ENCODE data around the gene LRRC23.

Gene LRRC23

GRCh38 chr12:6946920-6947374 lies 42.3 kb downstream of the LRRC23 start:
- DNase-seq, result no peak

- DNase-seq, result no peak
These were observed 43.0 kb downstream of the LRRC23 start for GRCh38 chr12:6947615-6948014.

GRCh38 chr12:6948873-6949594 lies 44.4 kb downstream of the LRRC23 start:
- DNase-seq, result no peak

DNA sequence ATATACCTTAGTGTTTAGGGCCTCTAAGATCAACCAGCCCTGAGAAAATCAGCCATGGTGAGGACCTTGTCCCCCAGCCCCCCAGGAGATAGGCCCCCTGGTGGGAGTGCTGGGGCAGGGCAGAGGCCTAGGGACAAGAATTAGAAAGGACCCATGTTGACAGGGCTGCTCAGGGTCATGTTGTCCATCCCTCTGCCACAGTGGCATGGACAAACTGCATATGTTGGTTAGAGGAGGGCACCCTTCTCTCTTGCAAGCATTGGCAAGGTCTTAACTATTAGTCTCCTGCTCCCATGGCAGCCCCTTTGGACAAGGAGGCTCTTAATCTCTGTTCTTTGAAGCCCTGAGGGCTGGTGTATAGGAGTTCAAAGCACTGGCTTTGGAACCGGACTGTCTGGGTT lies 45.8 kb downstream of the LRRC23 start:
- DNase-seq, result no peak

DNA sequence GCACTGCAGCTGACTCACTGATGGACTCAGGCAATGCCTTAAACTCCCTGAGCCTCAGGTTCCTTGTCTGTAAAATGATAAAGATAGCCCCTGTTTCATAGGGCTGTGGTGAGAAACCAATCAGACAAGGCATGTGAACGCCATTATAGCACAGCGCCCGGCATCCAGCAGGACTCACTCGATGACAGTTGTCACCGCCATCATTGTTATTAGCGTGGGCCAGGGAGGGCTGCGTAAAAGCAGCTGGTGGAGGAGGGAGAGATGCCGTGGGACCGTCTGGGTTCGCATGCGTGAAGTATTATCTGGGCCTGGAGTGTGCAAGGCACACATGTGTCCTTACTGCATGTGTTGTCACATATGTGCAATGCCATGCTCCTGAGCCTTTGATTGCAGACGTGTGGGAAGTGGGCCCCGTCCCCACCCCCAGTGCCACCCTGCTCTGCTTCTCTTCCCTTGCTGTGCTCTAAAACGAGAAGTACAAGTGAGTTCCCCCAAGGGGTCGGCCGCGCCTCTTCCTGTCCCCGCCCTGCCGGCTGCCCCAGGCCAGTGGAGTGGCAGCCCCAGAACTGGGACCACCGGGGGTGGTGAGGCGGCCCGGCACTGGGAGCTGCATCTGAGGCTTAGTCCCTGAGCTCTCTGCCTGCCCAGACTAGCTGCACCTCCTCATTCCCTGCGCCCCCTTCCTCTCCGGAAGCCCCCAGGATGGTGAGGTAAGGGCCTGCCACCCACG lies 46.4 kb downstream of the LRRC23 start, which contains the start of gene PTPN6:
Gene PTPN6 (plus strand): TSS at position 546 of the 730 bp plus-strand sequence. CDS start 157 bp downstream, at position 703.
- DNase-seq, result no peak

DNA sequence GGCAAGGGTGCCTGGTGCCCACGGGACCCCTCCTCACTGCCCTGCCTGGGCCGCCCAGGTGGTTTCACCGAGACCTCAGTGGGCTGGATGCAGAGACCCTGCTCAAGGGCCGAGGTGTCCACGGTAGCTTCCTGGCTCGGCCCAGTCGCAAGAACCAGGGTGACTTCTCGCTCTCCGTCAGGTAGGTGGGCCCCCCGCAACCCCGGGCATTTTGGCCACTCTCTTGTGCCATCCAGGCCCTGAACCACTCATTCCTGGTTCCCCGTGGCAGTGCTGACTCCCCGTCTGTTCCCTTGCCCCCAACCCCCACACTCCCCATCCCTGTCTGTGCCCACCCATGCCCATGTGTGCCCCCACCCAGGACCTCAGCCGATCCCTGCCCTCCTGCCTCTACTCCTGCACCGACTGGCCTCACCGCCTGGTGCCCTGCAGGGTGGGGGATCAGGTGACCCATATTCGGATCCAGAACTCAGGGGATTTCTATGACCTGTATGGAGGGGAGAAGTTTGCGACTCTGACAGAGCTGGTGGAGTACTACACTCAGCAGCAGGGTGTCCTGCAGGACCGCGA lies 47.0 kb downstream of the LRRC23 start:
- DNase-seq, result no peak

DNA sequence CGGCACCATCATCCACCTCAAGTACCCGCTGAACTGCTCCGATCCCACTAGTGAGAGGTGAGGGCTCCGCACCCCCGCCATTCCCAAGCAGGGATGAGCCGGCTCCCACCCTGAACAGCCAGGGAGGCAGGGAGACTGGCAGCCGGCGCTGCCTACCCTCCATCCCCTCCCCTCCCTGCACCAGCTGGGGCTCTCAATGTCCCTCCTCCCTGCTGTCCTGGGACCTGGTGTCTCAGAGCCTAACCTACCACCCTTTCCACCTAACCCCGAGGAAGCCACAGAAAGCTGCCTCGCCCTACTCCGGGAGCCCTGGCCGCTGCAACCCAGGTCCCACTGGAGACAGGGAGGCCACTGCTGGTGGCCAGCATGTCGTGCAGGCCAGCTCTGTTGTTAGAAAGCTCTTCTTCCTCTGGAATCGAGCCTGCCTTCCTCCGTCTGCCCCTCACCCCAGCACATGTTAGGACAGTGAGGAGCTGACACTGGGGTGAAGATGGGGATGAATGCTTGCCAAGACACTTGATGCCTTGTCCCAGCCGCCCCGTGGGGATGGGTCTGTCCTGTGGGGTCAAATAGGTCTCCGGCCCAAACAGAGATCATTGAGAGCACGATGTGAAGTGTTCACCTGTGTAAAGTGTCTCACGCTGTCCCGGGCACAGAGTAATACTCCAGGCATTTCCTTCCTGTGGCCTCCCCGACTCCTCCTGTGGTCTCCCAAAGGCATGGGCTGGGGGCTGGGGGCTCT lies 47.7 kb downstream of the LRRC23 start:
- DNase-seq, result no peak

- no peak for DNase-seq
These were observed 48.3 kb downstream of the LRRC23 start for GRCh38 chr12:6952863-6953441.

- DNase-seq, result no peak
These were observed 49.1 kb downstream of the LRRC23 start for GRCh38 chr12:6953442-6954315.

DNA sequence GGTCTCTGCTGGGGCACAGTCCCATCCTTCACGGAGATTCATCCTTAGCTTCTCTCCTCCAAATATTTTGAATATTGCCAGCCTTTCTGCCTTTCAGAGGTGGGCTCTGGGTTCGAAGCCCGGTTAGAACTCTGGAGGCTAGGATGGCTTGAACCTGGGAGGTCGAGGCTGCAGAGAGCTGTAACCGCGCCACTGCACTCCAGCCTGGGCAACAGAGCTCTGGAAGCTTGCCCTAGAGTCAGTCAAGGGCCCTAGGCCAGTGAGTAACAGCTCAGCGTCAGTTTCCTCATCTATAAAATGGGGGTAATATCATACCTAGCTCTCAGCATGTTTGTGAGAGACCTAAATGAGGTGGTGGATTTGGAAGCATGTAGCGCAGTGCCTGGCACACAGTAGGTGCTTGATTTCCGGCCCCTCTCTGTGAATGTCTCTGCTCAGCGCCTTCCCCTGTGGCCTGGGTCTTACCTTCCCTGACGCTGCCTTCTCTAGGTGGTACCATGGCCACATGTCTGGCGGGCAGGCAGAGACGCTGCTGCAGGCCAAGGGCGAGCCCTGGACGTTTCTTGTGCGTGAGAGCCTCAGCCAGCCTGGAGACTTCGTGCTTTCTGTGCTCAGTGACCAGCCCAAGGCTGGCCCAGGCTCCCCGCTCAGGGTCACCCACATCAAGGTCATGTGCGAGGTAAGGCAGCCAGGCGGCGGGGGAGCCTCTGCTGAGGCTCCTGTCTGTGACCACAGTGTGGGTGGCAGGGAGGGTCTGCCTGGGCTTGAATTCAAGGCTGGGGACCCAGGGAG lies 49.9 kb downstream of the LRRC23 start:
- DNase-seq, result no peak

DNA sequence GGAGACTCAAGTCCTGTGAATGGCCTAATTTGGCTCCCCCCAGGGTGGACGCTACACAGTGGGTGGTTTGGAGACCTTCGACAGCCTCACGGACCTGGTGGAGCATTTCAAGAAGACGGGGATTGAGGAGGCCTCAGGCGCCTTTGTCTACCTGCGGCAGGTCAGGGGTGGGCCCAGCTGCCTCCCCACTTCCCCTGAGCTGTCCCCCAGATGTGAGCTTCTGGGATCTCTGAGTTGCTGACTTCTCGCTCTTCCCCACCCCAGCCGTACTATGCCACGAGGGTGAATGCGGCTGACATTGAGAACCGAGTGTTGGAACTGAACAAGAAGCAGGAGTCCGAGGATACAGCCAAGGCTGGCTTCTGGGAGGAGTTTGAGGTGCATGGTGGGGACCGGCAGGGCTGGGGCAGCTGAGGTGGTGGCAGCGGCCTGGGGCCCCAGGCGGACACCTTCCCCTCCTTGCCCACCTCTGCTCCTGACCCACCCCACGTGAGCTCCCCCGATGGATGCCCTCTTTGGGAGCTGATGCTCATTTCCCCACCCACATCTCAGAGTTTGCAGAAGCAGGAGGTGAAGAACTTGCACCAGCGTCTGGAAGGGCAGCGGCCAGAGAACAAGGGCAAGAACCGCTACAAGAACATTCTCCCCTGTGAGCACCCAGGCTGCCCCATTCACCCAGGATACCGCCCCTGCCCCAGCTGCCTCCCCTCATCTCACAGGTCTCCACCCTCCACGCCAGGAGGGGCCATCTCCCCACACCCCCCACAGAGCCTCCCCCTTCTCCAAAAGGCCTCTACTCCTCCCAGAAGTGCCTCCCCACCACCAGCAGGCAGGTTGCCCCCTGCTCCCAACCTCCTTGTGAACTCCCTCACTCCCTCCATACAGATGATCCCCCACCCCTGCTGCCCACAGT lies 50.7 kb downstream of the LRRC23 start:
- no peak for DNase-seq

DNA sequence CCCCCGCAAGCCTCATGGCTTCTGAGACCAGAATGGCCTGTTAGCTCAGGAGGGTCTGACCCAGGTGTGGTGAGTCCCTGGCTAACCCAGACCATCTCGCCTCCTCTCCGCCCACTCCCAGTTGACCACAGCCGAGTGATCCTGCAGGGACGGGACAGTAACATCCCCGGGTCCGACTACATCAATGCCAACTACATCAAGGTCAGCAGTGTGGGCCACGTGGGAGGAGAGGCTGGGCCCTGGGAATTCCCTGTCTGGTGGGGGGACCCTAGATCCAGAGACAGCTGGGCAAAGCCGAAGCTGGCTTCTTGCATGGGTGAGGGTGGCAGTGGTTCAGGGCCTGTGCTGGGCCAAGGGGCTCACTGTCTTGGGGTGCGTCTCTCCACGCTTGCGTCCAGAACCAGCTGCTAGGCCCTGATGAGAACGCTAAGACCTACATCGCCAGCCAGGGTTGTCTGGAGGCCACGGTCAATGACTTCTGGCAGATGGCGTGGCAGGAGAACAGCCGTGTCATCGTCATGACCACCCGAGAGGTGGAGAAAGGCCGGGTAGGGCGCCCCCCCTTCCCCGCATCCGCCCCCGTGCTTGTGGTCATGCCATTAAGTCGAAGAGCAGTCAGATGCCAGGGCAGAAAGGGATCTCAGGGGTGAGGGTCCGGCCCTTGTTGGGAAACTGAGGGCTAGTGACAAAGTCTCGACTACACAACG lies 51.6 kb downstream of the LRRC23 start:
- no peak for DNase-seq

DNA sequence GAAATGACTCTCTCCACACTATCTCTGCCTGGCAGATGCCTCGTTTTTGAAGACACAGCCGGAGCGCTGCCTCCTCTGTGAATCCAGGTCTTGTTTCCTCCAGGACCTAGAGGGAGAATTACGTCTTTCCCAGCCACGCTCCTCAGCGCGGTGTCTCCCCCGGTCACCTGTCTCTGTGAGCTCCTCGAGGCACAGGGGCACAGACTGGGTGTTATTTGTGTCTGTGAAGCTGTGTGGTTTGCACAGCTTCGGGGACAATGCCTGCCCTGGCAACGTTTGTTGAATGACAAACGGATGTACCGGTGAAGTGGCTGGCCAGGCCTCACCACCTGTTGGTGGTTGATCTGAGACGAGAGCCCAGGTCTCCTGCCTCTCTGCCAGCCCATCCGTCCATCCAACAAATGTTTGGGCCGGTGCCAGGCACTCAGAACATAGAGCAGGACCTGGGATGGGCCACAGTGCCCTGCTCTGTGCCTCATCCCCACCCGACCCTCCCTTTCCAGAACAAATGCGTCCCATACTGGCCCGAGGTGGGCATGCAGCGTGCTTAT lies 52.6 kb downstream of the LRRC23 start:
- DNase-seq, result no peak

DNA sequence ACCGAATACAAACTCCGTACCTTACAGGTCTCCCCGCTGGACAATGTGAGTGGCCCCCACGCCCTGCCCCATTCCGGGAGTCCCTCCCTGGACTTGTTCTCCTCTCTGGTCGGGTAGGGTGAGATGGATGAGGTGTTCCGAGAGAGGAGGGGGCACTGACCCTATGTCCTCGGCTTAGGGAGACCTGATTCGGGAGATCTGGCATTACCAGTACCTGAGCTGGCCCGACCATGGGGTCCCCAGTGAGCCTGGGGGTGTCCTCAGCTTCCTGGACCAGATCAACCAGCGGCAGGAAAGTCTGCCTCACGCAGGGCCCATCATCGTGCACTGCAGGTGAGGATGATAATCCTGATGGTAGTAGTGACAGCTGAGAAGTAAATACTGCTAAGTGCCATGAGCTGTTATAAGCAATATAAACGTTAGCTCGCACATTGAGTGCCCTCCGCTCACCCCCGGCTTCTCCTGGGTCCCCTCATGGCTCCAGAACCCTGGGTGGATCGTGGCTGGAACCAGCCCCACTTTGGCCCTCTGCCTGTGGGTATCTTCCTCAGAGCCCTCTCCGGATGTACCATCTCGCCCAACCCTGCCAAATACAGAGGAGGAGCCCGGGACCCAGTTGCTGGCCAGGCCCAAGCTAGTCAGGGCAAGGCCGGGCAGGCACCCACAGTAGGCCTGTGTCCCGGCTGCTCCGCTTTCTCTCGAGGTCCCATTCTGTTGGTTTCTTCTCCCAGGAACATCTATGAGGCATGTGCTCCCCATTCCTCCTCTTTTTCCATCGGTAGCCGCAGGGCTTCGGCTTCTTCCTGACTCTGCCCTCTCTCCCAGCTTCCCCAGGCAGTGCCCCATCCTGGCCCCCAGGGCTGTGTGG lies 53.4 kb downstream of the LRRC23 start:
- no peak for DNase-seq

GRCh38 chr12:6958609-6959057 lies 54.0 kb downstream of the LRRC23 start:
- DNase-seq, result no peak

DNA sequence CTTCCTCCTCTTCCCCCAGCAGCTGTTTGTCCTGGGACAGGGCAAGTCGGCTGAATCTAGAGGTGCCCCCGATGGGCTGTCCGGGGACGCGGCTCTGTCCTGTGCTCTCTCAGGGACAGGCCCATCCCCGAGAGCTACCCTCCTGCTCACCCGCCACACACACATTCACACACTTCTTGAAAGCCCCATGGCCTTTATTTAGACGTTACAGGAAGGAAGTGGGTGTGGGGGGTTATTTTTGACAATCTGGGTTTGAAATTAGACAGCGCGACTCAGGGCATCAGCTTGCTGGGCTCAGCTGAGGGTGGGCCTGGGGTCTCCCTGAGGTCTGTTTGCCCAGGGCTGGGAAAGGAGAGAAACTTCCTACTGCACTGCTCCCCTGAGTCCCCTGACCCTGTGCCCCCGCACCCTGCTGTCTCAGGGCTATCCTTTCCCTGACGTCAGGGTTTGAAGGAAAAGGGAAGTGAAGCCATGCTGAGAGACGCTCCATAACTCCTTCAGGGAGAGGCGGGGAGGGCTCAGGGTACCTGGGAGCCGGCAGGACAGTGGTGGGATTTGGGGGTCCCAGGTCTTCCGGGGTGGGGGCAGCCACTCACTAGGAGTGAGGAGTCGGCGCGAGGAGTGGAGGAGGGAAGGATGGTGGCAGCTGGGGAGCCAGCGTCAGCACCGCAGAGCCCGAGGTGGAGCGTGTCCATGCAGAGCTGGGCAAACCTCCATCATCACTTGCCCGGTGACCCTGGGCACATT lies 54.6 kb downstream of the LRRC23 start:
- no peak for DNase-seq
